Stimulated activated effector memory CD8-positive, alpha-beta T cell treated with anti-CD3 and anti-CD28 coated beads, Interleukin-12 subunit alpha, Interleukin-12 subunit beta, amount 100 ng/mL, for 72 hours (primary cell): ENCODE measurements around the gene MET.

Experiments
- ATAC-seq: fragments of 150-1000 bp; cut with Tn5 transposase; 2 replicates; pipeline ENCODE4 v1.10.0; 2021
- DNase-seq, 2 donors: peaks; one replicate each; pipeline ENCODE4 v3.0.0; 2021 to 2022; ENCODE audit warnings: low spot score in 2 of 2
- H3K27ac Mint-ChIP-seq: one replicate; pipeline ENCODE4 v1.8.0; 2022; ENCODE audit warnings: mild to moderate bottlenecking, mixed read lengths
- H3K36me3 Mint-ChIP-seq: one replicate; pipeline ENCODE4 v1.8.0; 2022; ENCODE audit warnings: mild to moderate bottlenecking, mixed read lengths
- H3K4me1 Mint-ChIP-seq: one replicate; pipeline ENCODE4 v1.8.0; 2022; ENCODE audit warnings: mixed read lengths
- H3K4me3 Mint-ChIP-seq: one replicate; pipeline ENCODE4 v1.8.0; 2022; ENCODE audit warnings: mild to moderate bottlenecking, mixed read lengths
- H3K9me3 Mint-ChIP-seq: one replicate; pipeline ENCODE4 v1.8.0; 2022; ENCODE audit warnings: mixed read lengths

The MET gene

DNA sequence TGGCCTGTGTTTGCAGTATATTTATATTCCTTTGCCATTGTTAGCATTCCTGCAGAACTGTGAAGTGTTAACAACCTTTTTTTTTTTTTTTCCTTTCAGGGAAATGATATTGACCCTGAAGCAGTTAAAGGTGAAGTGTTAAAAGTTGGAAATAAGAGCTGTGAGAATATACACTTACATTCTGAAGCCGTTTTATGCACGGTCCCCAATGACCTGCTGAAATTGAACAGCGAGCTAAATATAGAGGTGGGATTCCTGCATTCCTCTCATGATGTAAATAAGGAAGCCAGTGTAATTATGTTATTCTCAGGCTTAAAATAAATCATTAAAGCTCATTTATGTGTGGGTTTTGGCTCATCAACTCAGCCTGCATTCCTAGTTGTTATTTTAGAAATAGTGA is 97.5 kb downstream of the MET start:
- Mint-ChIP-seq H3K27ac (no peak overlapping the region), H3K4me1 (no peaks in the 10 kb centered on the region), H3K4me3 (no peak overlapping the region)

DNA sequence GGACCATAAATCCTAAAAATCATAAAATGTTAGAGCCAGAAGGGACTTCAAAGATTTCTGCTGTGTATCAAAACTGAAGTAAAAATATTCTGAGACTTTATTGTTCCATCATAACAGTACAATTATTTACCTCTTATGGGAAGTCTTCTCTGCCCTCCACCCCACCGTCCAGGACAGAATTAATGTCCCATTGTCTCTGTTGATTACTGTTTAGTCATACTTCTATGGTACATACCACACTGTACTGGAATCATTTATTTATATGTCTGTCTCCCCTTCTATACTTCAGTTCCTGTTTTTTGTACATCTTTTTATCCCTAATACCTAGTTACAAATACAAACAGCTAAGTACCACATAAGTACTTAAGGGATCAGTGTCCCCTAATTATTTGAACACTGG is 98.9 kb downstream of the MET start:
- Mint-ChIP-seq H3K4me1 (no peaks in the 10 kb centered on the region), H3K4me3 (no peak overlapping the region), H3K27ac (no peak overlapping the region), H3K36me3 (no peaks in the 10 kb centered on the region), H3K9me3 (no peaks in the 10 kb centered on the region)
- DNase-seq (no peak), ATAC-seq (no peak)

More for the DNA sequence above, 97.5 kb downstream of the MET start:
- ATAC-seq (no peak), DNase-seq (no peak)
- Mint-ChIP-seq H3K36me3 (no peaks in the 10 kb centered on the region), H3K9me3 (no peaks in the 10 kb centered on the region)

DNA sequence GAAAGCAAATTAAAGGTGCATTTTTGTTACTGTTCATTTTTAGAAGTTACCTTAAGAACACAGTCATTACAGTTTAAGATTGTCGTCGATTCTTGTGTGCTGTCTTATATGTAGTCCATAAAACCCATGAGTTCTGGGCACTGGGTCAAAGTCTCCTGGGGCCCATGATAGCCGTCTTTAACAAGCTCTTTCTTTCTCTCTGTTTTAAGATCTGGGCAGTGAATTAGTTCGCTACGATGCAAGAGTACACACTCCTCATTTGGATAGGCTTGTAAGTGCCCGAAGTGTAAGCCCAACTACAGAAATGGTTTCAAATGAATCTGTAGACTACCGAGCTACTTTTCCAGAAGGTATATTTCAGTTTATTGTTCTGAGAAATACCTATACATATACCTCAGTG is 99.6 kb downstream of the MET start:
- DNase-seq = no peak
- no peak for ATAC-seq
- Mint-ChIP-seq H3K4me1 (no peaks in the 10 kb centered on the region), H3K4me3 (no peak overlapping the region), H3K9me3 (no peaks in the 10 kb centered on the region), H3K36me3 (no peaks in the 10 kb centered on the region), H3K27ac (no peak overlapping the region)

DNA sequence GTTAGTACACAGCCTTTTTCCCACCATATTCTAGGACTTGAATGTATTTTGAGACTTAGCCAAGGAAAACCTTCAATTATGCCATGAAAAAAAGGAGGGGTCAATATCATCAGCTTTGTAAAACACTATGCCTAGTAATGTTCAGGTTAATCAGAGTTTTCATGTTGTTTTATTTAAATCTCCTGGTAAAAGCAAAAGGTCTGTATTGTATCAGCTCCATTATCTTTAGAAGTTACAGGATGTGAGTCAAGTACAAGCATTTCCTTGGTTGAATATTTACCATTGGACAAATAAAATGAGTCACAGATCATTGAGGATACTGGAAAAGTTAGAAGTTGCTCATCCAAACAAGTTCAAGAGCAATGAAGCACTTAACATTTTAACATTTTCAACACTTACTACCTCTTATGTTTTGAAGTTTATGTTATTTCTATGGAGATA is 100.4 kb downstream of the MET start:
- Mint-ChIP-seq H3K4me3 (no peak overlapping the region), H3K36me3 (no peaks in the 10 kb centered on the region), H3K27ac (no peak overlapping the region), H3K9me3 (no peaks in the 10 kb centered on the region), H3K4me1 (no peaks in the 10 kb centered on the region)
- ATAC-seq (no peak), DNase-seq (no peak)

DNA sequence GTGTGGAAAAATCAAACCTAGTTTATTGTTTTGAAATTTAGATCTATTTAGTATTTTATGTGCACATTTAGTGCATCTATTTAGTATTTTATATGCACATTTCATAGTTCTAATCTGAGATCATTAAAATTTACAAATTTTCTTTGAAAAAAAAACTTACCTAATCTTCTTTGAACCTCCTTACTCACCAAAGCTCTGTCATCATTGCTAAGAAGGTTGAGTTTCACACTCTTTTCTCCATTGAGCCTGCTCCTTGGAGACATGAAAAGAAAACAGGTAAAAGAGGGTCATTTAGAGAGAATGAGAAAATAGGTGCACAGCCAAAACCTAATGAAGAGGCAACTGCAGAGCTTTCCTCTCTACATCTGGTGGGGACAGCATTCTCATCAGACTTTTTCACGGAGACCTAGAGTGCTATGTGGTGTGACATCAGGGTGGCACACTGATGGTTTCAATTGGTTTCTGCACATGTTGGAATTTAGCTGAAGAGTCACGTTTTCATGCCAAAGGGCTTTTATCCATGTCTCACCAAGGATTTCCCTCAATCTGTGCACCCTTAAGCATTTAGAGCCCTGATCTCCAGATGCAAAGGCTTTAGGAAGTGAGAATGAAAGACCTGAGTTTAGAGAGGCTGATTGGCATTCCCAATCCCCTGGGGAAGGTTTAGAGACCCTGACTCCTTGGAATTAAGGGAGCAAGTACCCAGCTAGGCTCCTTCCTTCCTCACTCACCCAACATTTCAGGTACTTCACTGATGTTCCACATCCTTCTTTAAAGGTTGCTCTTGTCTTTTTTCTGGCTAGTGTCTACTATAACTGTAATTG is 101.1 kb downstream of the MET start:
- no peaks in the 10 kb centered on the region for H3K4me1 Mint-ChIP-seq
- ATAC-seq (no peak), DNase-seq (no peak)
- no peak overlapping the region for H3K27ac Mint-ChIP-seq
- H3K9me3 Mint-ChIP-seq = no peaks in the 10 kb centered on the region
- H3K36me3 Mint-ChIP-seq = no peaks in the 10 kb centered on the region
- no peak overlapping the region for H3K4me3 Mint-ChIP-seq

DNA sequence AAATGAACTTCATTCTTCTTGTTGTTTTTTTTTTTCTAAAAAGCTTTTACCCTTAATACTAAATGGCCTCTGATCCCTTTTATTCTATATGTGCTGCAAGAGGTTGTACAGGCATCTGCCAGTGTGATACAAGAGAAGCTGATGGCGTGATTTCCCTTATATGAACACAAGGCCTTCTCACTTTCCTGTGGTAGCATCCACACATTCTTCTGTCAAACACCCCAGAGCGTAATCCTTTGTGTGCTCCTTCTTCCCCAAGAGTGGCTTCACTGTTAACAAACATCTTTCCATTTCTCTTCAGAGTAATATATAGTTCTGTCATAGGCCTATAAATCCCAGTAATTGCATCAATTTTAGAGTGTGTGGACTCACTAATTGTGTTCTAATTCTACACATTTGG is 104.0 kb downstream of the MET start:
- H3K36me3 Mint-ChIP-seq = no peaks in the 10 kb centered on the region
- H3K4me1 Mint-ChIP-seq = no peaks in the 10 kb centered on the region
- H3K9me3 Mint-ChIP-seq = no peaks in the 10 kb centered on the region
- ATAC-seq = no peak
- no peak overlapping the region for H3K4me3 Mint-ChIP-seq
- H3K27ac Mint-ChIP-seq = no peak overlapping the region
- DNase-seq = no peak

DNA sequence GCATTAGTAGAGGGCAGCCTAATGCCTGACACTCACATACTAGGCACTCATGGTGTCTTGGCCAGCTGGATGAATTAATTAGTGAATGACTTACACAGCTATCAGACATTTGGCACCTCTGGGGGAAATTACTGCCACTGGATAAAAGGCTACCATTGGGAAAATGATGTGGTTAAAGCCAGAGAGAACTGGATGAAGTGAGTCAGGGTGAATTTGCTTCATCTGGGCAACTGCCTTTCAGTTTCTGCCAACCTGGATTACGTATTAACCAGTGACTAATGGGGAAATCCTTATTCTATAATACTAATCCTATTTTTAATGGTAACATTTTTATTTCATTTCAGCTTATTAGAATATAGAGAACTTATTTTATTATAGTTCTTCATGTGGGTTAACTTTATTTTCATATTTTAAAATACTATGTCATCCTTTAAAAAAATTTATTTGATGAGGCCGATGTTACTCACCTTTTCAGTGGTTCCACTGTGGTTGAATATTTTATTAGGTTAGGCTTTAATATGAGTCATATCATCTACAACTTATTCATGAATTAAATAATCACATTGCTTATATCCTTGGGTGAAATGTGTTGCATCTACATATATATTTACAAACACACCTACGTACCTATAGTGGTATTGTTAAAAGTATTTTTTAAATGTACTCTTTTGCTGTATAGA is 104.8 kb downstream of the MET start:
- ATAC-seq (peak; percentile 67), DNase-seq (no peak)
- Mint-ChIP-seq H3K4me1 (no peaks in the 10 kb centered on the region), H3K4me3 (no peak overlapping the region), H3K27ac (no peak overlapping the region), H3K9me3 (no peaks in the 10 kb centered on the region), H3K36me3 (no peaks in the 10 kb centered on the region)

DNA sequence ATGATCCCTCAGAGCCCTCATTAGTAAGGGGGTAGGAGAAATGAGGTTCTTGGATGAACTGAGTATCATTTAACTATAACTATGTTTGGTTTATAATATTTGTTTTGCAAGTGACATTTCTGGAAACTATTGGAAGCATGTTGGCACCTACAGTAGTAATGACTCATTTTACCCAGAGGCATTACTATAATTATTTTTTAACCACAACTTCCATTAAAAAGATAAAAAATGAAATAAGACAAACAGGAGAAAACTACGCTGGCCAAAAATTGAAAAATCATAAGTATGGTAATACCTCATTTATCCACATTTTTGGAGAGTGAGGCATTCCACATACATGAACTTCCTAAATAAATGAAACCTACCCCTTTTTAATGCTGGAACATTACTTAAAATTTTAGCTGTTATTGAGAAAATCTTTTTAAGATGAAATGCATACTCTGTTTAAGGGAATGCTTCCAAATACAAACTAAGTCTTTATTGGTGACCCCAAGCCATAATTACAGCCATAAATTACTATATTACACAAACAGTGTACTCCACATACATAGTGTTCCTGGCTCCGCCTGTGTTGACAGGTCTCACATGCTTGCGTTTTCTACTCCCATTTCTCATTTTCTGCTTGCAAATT is 105.8 kb downstream of the MET start:
- H3K4me3 Mint-ChIP-seq = no peak overlapping the region
- no peaks in the 10 kb centered on the region for H3K4me1 Mint-ChIP-seq
- ATAC-seq = no peak
- no peaks in the 10 kb centered on the region for H3K36me3 Mint-ChIP-seq
- no peaks in the 10 kb centered on the region for H3K9me3 Mint-ChIP-seq
- DNase-seq = no peak
- no peak overlapping the region for H3K27ac Mint-ChIP-seq

DNA sequence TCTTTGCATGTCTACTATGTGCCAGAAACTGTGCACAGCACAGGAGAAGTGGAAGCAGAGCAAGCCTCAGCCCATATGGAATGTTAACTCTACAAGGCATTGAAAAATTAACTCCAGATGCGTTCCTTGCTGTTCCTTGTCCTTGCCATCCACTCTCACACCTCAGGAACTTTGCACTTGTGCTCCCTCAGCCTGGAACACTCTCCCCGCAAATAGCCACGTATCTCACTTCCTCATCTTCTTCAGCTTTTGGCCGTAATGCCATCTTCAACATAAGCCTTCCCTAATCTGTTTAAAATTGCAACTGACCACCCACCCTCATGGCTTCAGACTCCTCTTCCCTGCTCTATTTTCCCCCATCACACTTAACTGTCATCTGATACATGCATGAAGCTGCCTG is 107.2 kb downstream of the MET start:
- DNase-seq (no peak), ATAC-seq (no peak)
- Mint-ChIP-seq H3K4me3 (no peak overlapping the region), H3K4me1 (no peaks in the 10 kb centered on the region), H3K36me3 (no peaks in the 10 kb centered on the region), H3K9me3 (no peaks in the 10 kb centered on the region), H3K27ac (no peak overlapping the region)

DNA sequence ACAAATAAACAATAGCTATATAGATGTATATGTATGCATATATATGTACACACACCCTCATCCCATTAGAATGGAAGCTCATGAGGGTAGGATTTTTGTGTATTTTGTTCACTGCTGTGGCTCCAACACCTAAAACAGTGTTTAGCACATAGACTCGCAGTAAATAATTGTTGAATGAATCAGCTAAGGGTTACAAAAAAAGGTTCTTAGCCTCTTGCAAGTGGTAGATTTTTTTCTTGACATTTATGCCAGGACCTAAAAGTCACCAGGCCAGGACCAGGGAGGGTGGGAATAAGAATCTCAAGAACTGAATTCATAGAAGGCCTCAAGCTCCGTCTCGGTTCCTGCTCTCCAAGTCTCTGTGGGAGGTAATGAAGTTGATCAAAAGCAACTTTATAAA is 107.9 kb downstream of the MET start:
- no peaks in the 10 kb centered on the region for H3K36me3 Mint-ChIP-seq
- H3K4me1 Mint-ChIP-seq = no peaks in the 10 kb centered on the region
- H3K4me3 Mint-ChIP-seq = no peak overlapping the region

DNA sequence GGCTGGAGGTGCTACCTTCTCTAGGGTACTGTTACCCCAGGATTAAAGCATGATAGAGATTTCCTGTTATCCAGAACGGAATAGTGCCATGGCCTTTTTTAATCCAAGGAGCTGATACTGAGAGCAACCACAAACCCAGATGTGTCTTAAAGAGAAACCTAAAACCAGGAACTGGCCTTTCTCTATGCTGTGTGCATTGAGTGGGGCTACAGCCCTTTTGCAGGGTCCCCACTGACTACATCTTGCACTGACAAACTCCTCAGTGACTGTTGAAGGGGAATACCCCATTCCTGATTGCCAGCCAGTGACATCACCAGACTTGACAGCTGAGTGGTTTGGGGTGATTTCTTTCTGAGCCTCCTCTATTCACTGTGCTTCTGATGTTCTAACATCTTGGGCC is 108.5 kb downstream of the MET start:
- Mint-ChIP-seq H3K27ac (no peak overlapping the region), H3K9me3 (no peaks in the 10 kb centered on the region), H3K4me3 (no peak overlapping the region), H3K4me1 (no peaks in the 10 kb centered on the region), H3K36me3 (no peaks in the 10 kb centered on the region)
- DNase-seq = no peak
- ATAC-seq = peak; percentile 66

More for the DNA sequence above, 107.9 kb downstream of the MET start:
- no peak overlapping the region for H3K27ac Mint-ChIP-seq
- DNase-seq (no peak), ATAC-seq (no peak)
- no peaks in the 10 kb centered on the region for H3K9me3 Mint-ChIP-seq

DNA sequence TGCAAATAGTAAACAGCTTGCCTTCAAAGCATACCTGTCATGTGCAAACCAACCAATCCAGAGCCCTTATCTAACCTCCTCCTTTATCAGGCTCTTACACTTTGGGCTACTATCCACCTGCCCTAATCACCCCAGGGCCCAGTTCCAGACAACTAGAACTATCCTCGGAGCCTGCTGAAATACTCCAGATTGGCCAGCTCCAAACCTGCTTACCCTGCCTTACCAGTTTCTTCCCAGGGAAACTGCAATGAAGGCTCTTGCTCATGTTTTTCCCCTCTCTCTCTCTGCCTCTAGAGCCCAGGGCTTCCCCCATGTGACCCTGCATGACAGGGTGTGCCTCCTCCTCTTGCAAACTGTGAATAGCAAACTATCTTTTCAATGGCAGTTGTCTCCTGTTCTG is 109.0 kb downstream of the MET start:
- no peak overlapping the region for H3K27ac Mint-ChIP-seq
- no peak for DNase-seq
- no peaks in the 10 kb centered on the region for H3K9me3 Mint-ChIP-seq
- ATAC-seq = peak; percentile 9
- H3K4me1 Mint-ChIP-seq = no peaks in the 10 kb centered on the region
- no peaks in the 10 kb centered on the region for H3K36me3 Mint-ChIP-seq
- no peak overlapping the region for H3K4me3 Mint-ChIP-seq

DNA sequence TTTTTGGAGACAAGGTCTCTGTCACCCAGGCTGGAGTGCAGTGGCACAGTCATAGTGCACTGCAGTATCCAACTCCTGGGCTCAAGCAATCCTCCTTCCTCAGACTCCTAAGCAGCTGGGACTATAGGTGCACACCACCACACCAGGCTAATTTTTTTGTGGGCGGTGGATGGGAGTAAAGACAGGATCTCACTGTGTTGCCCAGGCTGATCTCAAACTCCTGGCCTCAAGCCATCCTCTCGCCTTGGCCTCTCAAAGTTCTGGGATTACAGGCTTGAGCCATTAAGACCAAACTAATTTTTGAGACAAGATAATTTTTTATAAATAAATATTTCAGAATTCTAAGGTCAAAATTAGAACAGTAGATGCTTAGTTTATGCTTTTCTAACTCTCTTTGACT is 109.6 kb downstream of the MET start:
- DNase-seq (no peak), ATAC-seq (no peak)
- Mint-ChIP-seq H3K36me3 (no peaks in the 10 kb centered on the region), H3K4me1 (no peaks in the 10 kb centered on the region), H3K4me3 (no peak overlapping the region), H3K9me3 (no peaks in the 10 kb centered on the region), H3K27ac (no peak overlapping the region)

DNA sequence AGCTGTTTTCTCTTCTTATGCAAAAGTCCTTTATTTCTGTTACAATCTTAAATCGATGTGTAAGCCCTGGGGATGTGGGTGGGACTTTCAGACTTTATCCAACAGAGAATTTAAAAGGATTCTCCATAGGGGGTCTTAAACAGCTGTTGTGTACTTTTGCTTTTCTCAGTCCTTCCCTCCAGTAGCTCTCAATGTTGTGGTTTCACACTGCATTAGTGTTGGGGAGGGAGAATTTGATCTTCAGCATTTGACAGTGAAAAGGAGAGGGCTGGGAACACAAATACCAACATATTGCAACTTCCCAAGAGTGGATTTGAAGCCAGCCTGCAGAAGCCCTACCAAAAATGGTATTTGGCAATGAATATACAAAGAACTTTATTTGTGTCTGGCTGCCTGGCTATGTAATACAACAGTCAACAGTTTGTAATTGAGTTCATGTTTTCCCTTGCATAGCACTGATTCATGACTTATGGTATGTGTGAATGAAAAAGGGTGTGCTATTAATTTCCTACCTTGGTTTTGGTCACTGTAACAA is 110.2 kb downstream of the MET start:
- Mint-ChIP-seq H3K4me3 (no peak overlapping the region), H3K9me3 (no peaks in the 10 kb centered on the region), H3K4me1 (no peaks in the 10 kb centered on the region), H3K27ac (no peak overlapping the region), H3K36me3 (no peaks in the 10 kb centered on the region)
- ATAC-seq (no peak), DNase-seq (no peak)

DNA sequence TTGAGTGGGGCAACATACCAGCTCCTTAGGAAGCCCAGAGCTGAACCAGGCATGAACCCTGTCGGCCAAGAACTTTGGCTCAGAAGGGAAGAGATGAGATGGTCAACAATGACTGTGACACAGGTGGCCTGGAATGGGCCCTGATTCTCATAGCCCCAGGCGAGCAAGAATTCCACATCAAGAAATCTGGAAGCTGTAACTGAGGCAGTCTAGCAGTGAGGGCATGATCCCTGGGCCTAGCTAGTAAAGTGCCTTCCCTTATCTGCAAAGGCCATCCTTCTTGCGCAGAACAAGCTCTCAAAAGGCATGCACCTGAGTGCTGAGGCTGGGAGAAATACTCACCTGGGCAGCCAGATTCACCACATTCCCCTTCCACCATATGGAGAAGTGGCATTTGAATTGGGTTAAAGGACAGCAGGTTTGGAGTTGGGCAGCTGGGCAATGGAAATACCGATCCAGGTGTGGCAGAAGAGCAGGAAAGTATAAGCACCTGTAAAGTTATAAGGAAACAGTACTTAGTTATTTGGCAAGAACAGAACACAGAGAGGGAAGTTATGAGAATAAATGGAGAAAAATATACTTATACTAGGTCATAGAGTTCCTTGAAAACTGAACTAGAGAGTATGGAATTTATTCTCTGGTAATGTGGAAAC is 111.8 kb downstream of the MET start:
- H3K4me3 Mint-ChIP-seq = no peak overlapping the region
- no peaks in the 10 kb centered on the region for H3K4me1 Mint-ChIP-seq
- ATAC-seq (no peak), DNase-seq (no peak)
- no peak overlapping the region for H3K27ac Mint-ChIP-seq
- no peaks in the 10 kb centered on the region for H3K9me3 Mint-ChIP-seq
- H3K36me3 Mint-ChIP-seq = no peaks in the 10 kb centered on the region
